Body of pancreas (tissue), 4 donors: Measurements from ENCODE around the gene GLOD5.

Experiments
- CTCF ChIP-seq, 7 experiments: fragments of 450-650 bp in 4 of 7; fragments of 200-600 bp in 3 of 7; sonication (generic) in 3 of 7; IDR thresholded peaks; one replicate each; pipeline ENCODE4 v1.5.1; 2016 to 2019; ENCODE audit warnings: antibody characterized with exemption in 7 of 7
- POLR2A ChIP-seq, 3 donors: fragments of 450-650 bp; IDR thresholded peaks; one replicate each; pipeline ENCODE4 v1.6.1; 2016; ENCODE audit warnings: antibody characterized with exemption in 3 of 3, mild to moderate bottlenecking in 2 of 3

GRCh38 chrX:48802089-48802904, 40.8 kb downstream of the GLOD5 start:
- TF ChIP-seq CTCF (IDR thresholded peaks at IDR 0.05): peak in 3 of 7 experiments; percentile 23 to 29 (median 28)
- peak; percentile 42 to 89 (median 83) for TF ChIP-seq POLR2A (IDR thresholded peaks at IDR 0.05)
